HPDE6-E6E7 (cell line): Measurements from ENCODE around the gene ERO1B.

ENCODE experiments used
- DNase-seq: peaks from one replicate; pipeline ENCODE4 v3.0.0; 2011; ENCODE audit warnings: missing footprints; ENCODE audit errors: extremely low spot score

The ERO1B gene

DNA sequence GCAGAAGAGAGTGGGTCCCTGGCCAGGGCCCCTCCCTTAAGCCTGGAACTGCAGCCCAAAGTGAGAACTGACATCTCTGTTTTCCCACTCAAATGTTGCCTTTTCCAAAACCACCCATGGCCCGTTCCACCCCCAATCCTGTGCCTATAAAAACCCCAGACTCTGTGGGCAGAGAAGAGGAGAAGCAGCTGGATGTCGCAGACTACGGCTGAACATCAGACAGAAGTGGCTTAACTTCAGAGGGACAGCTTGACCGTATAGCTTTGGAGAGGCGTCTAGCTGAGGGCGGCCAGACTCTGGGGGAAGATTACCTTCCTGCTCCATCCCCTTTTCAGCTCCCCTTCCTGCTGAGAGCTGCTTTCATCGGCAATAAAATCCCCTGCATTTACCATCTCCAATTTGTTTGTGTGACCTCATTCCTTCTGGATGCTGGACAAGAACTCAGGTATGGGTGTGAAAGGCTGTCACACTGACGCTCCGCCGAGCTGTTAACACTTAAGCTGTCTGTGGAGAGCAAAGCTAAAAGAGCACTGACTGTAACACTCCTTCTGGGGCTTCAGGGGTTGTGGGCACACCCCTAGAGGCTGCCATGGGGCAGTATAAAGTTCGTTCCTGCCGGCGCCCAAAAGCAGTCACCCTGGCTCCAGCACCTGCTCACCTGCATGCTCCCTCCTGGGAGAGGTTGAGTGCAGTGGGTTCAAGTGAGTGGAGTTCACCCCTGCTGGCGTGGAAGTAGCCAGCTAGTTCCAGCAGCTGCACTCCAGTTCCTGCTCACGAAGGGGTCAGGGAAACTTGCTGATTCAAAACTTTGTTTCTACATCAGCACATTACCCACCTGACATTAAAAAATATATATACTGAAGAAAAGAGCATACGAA, 19.6 kb upstream of the ERO1B start:
- DNase-seq, result no peak

- no peak for DNase-seq
Measured at GRCh38 chr1:236297161-236297560, 15.4 kb upstream of the ERO1B start.

GRCh38 chr1:236292425-236292824, 10.7 kb upstream of the ERO1B start:
- DNase-seq, result no peak

- no peak for DNase-seq
Measured at GRCh38 chr1:236289492-236290131, 7.9 kb upstream of the ERO1B start.

DNA sequence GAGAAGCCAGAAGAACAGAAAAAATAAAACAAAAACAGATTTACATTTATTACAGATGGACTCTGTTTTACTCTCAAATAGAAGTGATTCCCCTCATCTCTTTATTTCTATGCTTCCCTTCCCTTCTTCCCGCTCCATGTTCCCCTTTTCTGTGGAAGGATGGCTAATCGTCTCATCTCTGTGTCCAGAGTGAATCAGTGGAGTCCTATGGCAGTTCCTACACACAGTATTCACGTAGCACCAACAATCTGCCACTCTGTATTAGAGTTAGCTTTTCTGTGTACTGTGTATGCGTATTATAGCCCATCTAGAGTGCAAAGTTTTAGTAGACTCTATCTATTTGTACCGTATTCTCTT, 6.8 kb upstream of the ERO1B start:
- DNase-seq, result no peak

GRCh38 chr1:236287757-236288619, 6.2 kb upstream of the ERO1B start:
- DNase-seq, result no peak

DNA sequence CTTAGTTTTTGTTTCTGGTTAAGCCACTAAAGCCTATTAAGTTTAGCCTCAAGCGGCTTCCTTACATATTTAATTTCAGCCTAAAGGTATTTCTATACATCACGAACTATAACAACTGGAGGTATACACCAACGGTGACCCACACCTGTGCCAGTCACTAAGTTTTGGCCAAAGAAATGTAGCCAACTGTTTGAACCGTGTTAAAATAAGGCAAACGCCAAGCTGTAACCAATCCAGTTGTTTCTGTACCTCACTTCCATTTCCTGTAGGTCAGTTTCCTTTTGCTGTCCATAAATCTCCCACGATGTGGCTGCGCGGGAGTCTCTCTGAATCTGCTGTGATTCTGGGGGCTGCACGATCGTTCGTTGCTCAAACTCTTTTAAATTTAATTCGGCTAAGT, 5.6 kb upstream of the ERO1B start:
- no peak for DNase-seq

DNA sequence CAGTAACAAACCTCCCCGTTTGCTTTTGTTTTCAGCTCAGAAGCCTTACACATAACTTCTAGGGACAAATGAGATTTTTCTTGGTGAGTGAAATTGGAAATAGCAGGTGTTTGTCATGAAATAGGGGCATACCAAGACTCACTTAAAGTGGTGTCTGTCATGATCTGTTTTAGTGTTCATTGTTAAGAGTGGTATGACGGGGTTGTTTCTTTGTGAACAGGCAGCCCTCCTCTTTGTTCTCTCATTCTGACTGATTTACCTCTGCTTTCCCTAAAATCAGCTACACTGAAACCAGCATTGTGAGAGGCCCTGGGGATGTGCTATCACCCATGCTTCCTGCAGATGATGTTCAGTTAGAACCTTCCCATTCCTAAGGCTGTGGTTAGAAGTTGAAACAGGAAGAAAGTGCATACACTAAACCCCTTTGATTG, 2.5 kb upstream of the ERO1B start:
- no peak for DNase-seq

DNA sequence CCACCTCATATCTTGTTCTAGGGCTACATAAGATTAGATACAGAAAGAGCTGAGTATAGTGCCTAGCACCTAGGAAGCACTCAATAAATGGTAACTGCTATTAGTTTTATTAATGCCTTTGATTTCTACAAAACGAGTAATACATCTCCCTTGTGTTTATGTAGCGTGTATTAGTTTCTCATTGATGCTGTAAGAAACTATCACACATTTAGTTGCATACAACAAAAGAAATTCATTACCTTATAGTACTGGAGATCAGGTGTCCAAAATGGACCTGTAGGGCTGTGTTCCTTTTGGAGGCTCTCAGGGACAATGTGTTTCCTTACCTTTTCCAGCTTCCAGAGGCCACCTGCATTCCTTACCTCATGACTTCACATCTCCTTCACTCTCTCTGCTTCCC, 961 bp upstream of the ERO1B start:
- DNase-seq, result no peak

- DNase-seq, result no peak
Measured at GRCh38 chr1:236282425-236282716, 613 bp upstream of the ERO1B start.

DNA sequence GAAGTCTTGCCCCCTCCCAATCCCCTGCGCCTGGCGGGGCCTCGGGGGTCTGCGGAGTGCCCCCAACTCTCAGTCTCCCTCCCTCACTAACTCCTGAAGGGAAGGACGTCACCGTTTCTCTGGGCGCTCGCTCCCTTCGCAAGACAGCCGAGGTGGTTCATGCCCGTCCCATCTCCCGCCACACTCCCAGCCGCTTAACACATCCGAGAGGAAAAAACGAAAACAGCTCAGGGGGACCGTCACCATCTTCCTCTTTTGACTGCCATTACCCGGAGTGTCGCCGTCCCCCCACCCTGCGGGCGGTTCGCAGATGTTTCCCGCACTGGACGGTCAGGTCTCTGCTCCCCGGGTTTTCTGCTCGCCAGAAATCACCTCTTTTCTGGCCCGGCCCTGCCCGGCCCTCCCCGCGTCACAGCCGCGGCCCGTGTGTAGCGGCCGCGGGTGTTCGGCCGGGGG, 532 bp downstream of the ERO1B start:
- DNase-seq, result no peak

GRCh38 chr1:236280438-236281197, 1.1 kb downstream of the ERO1B start:
- DNase-seq, result no peak

GRCh38 chr1:236275586-236275985, 6.2 kb downstream of the ERO1B start:
- no peak for DNase-seq

GRCh38 chr1:236275061-236275460, 6.7 kb downstream of the ERO1B start:
- no peak for DNase-seq

GRCh38 chr1:236273358-236273757, 8.4 kb downstream of the ERO1B start:
- no peak for DNase-seq

DNA sequence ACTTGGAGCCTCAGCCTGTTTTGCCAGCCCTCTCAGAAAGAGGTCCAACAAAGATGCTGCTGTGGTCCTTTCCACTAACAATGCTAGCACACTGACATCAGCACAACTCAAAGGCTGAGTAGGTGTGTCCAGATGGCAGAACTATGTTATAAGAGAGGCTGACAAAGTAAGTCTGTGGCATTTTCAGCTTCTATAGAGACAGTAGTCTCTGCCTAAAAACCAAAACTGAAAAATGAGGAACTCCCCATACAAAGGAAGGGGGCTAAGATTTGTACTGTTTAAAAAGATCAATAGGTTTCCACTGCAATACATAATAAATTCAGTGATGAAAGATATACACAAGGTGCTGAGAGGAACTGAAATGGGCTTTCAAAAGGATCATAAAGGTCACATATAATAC, 12.3 kb downstream of the ERO1B start:
- DNase-seq, result no peak

DNA sequence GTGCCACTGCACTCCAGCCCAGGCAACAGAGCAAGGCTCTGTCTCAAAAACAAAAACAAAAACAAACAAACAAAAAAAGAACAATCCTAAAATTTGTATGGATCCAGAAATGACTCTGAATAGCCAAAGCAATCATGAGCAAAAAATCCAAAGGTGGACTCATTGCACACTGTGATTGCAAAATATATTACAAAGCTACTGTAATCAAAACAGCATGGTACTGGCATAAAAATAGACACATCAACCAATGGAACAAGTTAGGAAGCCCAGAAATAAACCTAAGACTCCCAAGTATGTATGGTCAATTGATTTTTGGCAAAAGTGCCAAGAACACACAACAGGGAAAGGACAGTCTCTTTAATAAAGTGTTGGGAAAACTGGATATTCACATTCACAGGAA, 19.9 kb downstream of the ERO1B start:
- DNase-seq, result no peak

GRCh38 chr1:236261033-236261432, 20.7 kb downstream of the ERO1B start:
- DNase-seq, result no peak

GRCh38 chr1:236259043-236259442, 22.7 kb downstream of the ERO1B start:
- no peak for DNase-seq

DNA sequence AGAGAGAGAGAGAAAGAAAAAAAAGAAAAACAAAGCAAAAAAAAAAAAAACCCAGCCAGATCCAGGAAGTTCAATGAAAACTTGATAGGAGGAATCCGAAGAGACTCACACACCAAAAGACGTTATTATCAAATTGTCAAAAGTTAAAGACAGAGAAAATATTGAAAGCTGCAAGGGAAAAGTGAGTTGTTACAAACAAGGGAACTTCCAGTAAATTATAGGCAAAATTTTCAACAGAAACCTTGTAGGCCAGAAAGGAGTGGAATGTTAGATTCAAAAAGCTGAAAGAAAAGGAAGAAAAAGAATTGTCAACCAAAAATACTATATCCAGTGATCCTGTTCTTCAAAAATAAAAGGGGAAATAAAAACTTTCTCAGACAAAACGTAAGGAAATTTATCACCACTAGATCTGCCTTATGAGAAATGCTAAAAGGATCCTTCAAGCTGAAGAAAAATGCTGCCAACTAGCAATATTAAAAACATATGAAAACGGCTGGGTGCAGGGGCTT, 23.6 kb downstream of the ERO1B start:
- DNase-seq, result no peak

GRCh38 chr1:236257216-236257615, 24.5 kb downstream of the ERO1B start:
- DNase-seq, result no peak
